Cortex of kidney (tissue), 1 donor: Measurements from ENCODE around the gene ZNF516.

ENCODE experiments used
- DNase-seq: peaks from one replicate; lab custom pipeline; 2025; lab: John Stamatoyannopoulos, UW

Gene ZNF516

DNA sequence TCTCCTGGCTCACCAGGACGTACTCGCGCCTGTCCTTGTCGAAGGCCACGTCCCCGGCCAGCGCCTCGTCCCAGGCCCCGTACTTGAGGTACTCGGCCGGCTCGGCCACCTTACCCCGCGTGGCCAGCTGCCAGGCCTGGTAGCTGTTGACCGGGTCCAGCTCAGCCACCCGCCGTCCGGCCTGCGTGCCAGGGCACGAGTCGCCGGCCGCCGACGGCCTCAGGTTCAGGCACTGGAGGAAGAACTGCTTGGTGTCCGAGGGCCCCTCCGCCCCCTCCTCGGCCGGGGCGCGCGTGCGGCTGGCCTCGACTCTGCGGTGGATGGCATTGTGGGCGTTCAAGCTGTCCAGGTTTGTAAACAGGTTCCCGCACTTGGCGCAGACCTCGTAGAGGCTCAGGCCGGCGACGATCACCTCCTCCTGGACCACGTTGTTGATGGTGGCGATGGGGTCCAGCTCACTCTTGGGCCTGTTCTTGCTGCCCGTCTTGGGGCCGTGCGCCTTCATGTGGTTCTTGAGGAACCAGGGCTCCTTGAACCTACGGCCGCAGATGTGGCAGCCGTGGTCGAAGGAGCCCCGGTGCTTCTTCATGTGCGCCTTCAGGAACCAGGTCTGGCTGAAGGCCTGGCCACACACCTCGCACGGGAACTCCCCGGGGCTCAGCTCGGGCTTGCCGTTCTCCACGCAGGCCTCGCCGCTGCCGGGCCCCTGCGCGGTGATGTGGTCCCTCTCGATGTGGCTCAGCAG lies 53.2 kb downstream of the ZNF516 start:
- DNase-seq = no peak

DNA sequence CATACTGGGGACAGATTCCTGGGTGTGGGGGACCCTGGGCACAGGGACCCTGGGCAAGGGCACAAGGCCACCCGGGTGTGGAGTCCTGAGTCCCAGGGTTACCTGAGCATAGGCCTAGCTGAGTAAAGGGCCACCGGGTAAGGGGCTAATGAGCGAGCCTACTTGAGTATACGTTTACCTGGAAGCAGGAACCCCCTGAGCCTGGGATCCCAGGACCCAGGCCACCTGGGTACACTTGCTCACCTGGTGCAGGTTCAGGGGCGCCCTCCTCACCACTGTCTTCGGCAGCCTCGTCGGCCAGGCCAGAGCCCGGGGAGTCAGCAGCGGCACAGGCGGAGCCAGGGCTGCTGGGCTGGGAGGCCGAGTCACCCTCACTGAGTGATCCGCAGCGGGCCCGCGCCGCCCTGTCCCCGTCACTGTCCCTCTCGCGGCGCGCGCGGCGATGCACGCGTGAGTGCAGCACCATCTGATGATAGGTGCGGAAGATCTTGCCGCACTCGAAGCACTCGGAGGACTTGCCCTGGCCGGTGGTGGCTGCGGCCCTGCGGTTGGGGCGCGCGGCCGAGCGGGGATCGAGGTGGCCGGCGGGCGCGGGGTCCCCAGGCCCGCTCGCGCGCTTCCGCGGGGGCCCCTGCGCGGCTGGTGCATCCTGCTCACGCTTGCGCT lies 53.9 kb downstream of the ZNF516 start:
- DNase-seq = no peak

DNA sequence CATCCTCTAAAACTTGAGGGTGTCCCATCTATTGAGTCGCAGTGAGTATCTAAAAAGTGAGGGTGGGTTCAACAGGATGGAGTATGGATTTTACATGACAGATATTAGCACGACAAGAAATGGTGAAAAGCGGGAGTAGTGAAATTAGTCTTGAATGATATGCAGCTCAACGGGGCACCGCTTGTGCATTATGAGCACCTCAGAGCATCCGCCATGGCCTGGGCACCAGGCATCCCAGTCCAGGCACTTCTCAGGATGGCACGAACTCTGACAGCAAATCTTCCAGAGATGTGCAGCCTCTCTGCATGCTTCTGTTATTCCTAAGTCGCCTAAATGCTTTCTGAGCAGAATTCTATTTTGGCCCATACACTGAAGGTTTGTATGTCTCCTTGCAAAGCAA lies 57.1 kb downstream of the ZNF516 start:
- DNase-seq = no peak

DNA sequence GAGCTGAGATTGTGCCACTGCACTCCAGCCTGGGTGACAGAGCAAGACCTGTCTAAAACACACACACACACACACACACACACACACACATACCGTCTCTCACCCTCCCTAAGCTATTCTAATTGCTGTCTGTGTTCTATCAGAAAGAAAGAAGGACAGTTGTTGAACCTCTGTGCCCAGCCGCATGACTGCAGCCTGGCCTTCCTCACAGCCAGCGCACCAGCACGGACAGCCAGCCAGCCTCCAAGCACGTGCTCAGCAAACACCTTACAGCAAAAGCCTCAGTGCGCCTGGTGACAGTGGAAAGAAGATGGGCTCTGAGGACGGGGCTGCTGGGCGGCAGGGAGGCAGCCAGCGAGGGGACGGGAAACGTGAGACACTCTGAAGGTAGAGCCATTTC lies 58.0 kb downstream of the ZNF516 start:
- DNase-seq = no peak

DNA sequence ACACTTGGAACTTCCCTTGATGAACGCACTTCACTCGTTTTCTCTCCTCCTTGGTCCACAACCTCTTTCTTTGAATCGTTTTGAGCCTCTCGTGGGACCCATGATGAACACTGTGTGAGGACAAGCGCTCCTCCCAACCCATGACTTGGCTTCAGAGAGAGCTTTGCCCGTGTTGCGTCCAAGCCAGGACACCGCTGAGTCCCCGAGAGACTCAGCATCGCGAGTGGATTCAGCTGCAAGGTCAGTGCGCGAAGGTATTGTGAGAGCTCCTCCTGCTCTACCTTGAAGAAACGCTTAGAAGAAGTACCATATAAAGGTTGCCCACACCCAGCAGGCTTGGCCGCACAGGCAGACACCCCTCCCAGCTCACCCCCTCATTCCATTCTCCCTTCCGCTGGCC lies 58.7 kb downstream of the ZNF516 start:
- DNase-seq = no peak

DNA sequence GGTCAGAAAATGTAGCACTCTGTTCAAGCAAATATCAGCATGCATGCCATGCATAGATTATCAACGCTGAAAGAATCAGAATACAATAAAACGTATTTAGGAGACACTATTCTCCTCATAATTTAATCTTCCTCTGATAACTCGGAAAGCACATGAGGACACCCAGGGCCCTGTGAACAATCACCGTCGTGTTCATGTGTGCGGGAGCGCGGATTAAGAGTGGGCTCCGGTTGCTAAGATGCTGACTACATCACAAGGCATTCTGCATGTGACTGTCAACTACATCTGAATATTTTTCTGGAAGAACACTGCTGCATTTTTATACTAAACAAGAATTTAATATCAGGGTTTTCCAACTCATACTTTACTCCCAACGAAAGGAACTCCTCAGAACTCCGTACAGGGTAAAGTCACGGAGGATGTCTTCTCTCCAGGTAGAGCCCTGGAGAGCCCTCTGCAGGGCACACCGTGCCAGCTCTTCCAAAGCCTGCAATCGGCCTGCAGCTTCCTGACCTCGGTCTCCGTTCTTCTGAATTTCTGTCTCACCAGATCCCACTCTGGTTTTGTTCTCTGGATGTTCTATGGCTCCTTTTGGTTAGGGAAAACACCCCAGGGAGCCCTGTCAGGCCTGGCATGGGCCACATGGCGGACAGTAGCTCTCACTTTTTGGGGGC lies 59.6 kb downstream of the ZNF516 start:
- DNase-seq = no peak

DNA sequence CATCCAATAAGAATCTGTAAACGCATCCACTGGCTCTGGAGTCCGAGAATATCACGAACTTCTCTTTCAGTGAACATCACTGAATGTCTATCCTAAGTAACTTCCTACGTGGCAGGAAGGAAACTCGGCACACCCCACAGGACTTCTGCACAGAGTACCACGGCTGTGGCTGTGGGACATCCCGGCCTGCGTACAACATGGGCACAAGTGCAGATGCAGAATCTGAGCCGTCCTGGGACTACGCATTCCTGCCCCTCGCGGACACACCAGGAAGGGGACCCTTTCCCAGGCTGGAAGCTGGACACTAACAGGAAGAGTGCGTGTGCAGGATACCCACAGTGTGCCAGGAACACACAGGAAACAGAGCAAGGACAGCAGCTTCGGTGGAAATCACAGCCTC lies 60.6 kb downstream of the ZNF516 start:
- no peak for DNase-seq

DNA sequence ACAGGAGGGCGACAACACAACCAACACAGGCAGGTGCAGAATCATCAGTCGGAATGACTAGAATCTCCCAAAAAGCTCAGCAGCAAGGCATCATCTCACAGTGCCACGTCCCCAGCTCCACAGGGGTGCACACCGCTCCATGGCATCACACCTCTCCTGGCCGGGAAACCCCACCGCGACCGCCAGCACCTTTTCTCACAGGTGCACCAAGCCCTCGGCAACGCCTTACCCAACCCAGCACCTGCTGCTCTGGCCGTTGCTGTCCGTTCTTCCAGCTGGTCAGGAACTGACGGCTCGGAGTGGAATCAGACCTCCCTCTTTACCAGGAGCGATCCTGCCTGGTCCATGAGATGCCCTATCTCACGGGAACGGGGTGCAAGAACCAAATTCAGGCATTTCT lies 61.3 kb downstream of the ZNF516 start:
- DNase-seq = no peak

DNA sequence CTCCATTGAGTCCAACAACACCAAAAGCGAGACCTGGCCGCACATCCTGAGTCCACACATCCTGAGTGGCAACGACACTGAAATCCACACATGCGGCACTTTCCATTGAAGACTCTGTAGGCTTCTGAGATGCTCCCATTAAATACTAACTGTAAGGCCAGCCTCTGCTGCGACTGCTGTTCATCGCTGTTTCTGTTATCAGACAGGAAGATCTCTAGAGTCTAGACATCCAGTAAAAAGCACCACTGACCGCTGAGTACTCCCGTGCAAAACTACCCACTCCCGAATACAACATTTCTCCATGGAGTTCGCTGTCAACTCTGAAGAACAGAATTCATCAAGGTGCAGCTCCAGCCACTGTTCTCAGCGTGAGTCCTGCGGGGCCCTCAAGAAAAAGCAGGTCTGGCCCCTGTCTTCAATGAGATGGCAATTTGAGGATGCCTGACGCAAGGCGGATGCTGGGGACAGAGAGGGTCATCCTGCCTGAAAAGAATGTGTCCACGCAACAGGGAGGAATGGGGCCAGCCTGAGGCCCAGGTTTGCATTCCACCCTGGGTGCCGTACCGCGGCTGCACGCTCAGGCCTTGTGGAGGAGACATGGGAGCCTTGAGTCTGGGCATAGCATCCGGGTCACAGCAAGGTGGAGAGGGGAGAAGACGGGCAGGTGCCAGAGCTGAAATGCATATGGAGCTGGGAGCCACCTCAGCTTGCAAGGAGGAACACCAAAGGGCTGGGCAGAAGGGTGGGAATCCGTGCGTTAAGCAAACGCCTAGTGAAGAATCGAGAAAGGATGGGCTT lies 61.9 kb downstream of the ZNF516 start:
- DNase-seq = no peak

DNA sequence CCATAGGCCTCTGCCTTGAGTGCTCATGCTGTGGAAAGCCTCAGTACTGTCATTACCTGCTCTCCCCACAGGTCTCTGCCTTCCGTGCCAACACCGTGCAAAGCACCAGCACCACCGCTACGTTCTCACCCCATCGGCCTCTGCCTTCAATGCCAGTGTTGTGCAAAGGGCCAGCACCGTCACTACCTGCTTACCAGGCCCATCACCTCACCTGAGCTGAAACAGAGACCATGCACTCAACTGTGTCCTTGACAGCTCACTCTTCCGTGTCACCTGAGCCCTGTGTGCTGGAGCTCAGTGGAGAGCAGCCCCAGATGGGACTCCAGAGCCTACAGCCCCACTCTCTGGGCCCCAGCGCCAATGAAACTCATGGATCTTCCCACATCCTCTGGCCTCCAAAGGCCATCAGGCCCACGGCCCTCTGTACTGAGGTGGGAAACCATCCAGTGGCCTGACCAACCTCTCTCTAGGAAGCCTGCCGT lies 62.7 kb downstream of the ZNF516 start:
- DNase-seq = no peak

DNA sequence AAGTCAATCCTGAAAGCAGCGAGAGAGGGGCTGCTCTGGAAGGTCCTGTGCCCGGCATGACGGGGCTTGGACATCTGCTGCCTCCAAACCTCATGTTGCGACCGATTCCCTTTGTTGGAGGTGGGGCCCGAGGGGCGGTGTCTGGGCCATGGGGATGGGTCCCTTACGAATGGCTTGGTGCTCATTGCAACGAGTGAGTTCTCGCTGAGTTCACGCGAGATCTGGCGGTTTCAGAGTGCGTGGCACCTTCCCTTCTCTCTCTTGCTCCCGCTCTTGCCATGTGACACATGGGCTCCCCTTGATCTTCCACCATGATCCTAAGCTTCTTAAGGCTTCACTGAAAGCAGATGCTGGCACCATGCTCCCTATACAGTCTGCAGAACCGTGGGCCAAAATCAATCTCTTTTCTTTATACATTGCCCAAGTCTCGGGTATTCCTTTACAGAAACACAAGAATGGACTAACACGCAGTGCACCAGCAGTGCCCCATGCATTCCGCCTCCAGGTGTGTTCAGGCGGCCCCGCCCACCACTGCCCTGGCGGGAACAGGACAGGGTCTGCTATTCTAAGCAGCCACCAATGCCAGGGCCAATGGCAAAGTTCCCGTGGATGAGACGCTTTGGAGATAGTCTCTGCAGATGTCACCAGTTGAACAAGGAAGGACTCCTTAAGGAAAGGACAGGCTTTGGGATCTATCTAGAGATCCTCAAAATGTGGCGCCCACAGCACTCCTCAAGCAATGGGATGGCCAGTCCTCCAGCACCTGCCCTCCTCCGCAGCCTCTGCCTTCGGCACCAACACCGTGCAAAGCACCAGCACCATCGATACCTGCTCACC lies 63.4 kb downstream of the ZNF516 start:
- no peak for DNase-seq

DNA sequence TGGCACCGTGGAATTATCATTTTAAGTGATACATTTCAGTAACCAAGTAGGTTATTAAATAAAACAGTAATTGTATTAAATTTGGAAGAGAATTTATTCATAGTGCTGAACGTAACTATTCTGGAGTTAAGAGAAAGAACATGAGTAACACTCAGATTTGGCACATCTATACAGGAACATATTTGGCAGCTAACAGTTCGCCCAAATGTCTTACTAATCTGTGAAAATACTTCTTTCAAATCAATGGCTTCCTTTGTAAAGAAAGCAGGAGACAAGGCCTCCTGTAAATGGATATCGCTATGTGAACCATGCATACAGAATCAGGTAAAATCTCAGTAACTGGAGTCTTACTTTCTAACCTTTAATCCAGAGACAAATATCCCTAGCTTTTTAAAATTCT lies 64.4 kb downstream of the ZNF516 start:
- no peak for DNase-seq

DNA sequence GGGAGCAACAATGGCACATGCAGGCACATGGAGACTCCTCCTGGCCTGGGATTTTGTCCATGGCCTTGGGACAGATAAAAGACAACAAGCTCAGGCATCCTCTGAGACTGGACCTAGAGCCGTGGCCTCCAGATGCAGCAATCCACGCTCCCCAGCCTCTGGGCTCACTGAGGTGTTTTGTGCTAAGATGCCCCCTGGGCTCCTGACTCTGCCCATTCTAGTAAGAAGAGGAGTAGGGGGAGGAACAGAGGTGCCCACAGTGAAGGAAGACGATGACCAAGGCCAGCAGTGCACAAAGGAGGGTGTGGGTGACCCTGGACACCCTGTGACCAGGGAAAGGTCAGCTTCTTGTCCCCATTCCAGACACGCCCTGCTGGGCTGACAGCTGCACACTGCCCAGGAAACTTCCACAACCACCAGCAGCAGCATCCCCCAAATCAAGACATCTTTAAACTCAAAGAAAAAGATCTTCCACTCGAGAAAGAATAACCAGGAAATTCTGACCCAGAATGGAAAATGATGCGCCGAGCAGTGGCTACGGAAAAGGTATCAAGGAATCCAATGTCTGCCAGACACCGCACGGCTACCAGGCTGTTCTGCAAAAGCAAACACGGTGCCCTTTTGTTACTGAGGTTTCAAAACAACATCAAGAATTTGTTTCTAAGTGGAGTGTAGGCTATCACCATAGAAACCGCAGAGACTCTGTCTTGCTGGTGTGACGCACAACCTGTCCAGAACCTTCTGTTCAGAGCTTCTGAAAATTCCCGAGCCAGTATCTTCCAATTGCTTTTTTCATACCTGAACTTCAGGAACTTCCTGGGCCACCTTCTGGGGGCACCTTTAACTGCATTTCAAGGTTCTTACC lies 65.5 kb downstream of the ZNF516 start:
- DNase-seq = no peak

DNA sequence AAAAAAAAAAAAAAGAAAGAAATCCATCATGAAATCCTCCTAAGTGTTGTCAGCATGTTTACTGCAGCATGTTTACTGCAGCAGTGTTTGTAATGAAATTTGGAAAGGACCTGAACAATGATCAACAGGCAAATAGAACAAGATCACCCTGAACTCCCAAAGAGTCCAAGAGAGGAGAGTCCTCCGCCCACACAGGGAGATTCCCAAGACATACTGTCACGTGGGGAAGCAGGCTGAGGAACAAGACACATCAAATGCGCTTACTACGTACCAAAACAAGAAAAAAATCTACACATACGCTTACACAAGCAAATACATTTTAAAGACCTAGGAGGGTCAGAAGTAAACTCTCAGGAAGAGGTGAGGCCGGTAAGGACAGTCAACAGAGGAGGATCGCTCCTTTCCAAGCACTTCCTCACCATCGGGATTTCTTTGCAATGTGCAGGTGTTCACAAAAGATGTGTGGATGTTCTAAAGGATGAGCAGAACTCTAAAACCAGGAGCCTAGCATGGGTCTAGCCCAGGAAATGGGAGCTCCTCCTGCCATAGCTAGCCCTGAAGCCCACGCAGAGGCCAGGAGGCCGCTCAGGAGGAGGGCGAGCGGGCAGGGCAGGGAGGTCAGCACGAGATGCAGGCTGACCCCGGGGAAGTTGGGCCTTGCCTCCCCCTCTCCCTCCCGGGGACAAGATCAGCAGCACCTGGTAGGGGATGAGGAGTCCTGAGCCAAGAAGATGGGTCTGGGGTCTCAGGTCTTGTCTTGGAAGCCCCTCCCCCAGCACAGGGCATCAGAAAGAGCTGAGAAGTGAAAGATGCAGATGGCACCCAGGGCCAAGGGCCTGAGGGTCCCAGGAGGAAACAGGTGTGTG lies 66.4 kb downstream of the ZNF516 start:
- DNase-seq = no peak

DNA sequence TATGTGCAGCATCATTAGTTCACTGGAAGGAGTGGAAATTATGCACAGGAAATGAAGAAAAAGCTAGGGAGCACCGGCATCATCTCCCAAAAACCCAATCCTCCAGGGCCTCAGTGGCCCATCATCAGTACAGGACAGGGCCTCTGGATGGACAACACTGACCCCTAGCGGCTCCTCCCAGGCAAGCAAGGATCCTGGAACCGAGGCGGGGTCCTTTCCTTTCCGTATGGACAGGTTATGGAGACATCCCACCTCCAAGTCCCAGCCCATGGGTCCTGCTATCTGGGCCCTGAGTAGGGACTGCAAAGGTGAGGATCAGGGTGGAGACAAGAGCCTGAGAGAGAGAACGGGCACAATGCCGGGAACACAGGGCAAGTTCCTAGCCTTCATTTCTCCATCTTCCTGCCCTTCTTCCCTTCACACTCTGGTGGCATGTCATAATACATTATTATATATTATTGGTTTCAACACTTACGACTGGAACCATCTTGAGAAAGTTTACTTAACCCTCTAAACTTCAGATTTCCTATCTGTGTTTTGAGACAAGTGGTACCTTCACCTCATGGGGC lies 68.2 kb downstream of the ZNF516 start:
- no peak for DNase-seq

DNA sequence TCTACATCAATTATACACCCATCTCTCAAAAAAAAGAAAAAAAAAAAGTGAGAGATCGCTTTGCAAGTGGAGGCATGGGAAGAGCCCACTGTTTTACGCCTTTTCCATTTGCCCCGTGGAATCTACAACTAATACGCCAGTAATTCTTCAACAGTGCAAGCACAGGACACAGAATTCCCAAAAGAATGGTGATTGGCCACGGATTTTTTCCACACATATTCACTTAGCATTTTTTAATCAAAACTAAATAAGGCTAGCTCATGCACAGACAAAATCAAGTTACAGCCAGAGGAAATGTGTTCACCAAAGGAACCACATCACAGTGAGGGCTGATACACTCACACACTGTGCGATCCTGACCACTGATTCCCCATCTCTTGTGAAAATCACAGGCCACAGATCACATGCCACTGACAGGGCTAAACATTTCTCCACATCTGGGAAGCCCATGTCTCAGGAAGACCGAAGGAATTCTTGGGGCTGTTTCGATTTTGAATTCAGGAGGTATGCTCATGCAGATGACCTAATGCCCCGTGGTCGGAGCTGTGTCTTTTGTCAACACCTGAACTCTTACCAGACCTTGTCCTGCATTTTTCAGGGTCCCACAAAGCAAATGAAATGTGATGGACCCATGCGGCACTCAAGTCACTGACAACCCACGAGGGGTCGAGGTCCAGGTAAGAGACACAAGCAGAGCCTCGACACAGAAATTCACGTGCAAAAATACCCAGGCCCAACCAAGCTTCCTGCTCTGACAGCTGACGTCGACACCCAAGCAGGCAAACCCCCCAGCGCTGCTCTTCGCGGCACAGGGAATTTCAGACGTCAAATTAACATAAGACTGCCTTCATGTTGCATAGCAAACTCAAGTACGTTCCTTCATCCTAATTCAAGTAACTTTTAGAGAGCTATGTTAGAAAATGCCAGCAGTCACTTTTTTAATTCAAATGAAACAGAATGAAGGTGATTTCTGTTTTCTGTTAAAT lies 69.6 kb downstream of the ZNF516 start:
- no peak for DNase-seq

DNA sequence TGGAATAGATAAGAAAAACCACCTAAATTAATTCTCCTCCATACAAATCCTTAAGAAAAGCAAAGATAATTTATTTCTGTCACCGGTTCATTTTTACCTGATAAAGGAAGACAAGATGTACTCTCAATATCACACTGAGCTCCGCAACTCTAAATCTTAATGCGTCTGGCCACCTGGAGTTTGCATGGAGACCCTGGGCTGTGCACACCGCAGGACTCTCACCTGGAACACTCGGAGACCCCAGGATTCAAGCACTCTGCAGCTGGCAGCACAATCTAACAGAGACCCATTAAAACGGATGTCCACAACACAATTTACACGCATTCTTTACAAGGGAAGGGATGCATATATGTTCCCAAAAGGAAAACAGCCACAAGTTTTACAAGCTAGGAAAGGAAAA lies 72.2 kb downstream of the ZNF516 start:
- no peak for DNase-seq

DNA sequence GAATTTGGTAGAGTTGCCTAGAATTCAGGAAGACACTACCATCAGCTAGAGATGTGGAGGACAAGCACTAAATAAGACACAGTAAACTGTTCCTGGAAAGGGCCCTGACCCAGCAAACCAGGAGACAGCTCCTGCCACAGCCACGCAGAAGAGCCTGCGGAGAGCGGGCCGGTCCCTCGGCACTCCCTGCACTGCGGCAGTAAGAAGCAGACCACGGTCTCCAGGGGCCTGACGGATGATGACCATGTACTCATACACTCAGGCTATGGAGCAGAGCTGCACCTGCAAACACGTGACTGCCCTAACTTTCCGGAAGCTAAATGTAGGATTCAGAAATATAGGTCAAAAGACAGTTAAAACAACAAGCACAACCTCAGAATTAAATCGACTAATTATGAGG lies 72.9 kb downstream of the ZNF516 start:
- no peak for DNase-seq
